GM21723 (cell line): ENCODE results near the gene ZDHHC9.
A peak's percentile ranks its signal among the peaks of the same experiment; 100 is the strongest.

Experiments used
- ATAC-seq: cut with Tn5 transposase; IDR thresholded peaks from one replicate; pipeline ENCODE4 v1.9.1; 2021; ENCODE audit warnings: mild to moderate bottlenecking, moderate library complexity; ENCODE audit not compliant: unreplicated experiment

ZDHHC9 gene

GRCh38 chrX:129823115-129823514, 20.6 kb downstream of the ZDHHC9 start:
- peak; percentile 66 for ATAC-seq

GRCh38 chrX:129818123-129818522, 25.6 kb downstream of the ZDHHC9 start:
- no peak for ATAC-seq

- no peak for ATAC-seq
These were observed 29.9 kb downstream of the ZDHHC9 start for GRCh38 chrX:129813662-129814368.

- no peak for ATAC-seq
These were observed 34.6 kb downstream of the ZDHHC9 start for GRCh38 chrX:129808829-129809796.

GRCh38 chrX:129808158-129808828, 35.4 kb downstream of the ZDHHC9 start:
- no peak for ATAC-seq

GRCh38 chrX:129804806-129805205, 38.9 kb downstream of the ZDHHC9 start:
- ATAC-seq, result no peak

GRCh38 chrX:129802863-129803262, 40.8 kb downstream of the ZDHHC9 start:
- no peak for ATAC-seq

GRCh38 chrX:129800186-129800585, 43.5 kb downstream of the ZDHHC9 start:
- no peak for ATAC-seq

GRCh38 chrX:129798888-129799287, 44.8 kb downstream of the ZDHHC9 start:
- ATAC-seq, result no peak

- no peak for ATAC-seq
These were observed 45.2 kb downstream of the ZDHHC9 start for GRCh38 chrX:129798456-129798855.

- no peak for ATAC-seq
These were observed 46.3 kb downstream of the ZDHHC9 start for GRCh38 chrX:129797251-129797906.

GRCh38 chrX:129795584-129795983, 48.1 kb downstream of the ZDHHC9 start:
- ATAC-seq, result no peak

- ATAC-seq, result no peak
These were observed 50.0 kb downstream of the ZDHHC9 start for GRCh38 chrX:129793604-129794191.

- ATAC-seq, result no peak
These were observed 50.9 kb downstream of the ZDHHC9 start for GRCh38 chrX:129792586-129793291.

GRCh38 chrX:129791961-129792570, 51.6 kb downstream of the ZDHHC9 start:
- no peak for ATAC-seq

GRCh38 chrX:129791336-129791735, 52.4 kb downstream of the ZDHHC9 start:
- ATAC-seq, result no peak

GRCh38 chrX:129790808-129791207, 52.9 kb downstream of the ZDHHC9 start:
- ATAC-seq, result no peak

GRCh38 chrX:129790146-129790545, 53.5 kb downstream of the ZDHHC9 start:
- ATAC-seq, result no peak

GRCh38 chrX:129788527-129788926, 55.2 kb downstream of the ZDHHC9 start:
- ATAC-seq, result no peak
